SW480 (cell line): ENCODE data around the gene TRABD2B.
A peak's percentile ranks its signal among the peaks of the same experiment; 100 is the strongest.

Source experiments
- DNase-seq: peaks from one replicate; pipeline ENCODE4 v3.0.0-alpha.2; 2016; ENCODE audit warnings: low spot score

TRABD2B gene

GRCh38 chr1:47908258-47908657 is 88.9 kb downstream of the TRABD2B start:
- no peak for DNase-seq

GRCh38 chr1:47907177-47907528 is 90.0 kb downstream of the TRABD2B start:
- no peak for DNase-seq

- no peak for DNase-seq
Observed at GRCh38 chr1:47906527-47907176, 90.5 kb downstream of the TRABD2B start.

DNA sequence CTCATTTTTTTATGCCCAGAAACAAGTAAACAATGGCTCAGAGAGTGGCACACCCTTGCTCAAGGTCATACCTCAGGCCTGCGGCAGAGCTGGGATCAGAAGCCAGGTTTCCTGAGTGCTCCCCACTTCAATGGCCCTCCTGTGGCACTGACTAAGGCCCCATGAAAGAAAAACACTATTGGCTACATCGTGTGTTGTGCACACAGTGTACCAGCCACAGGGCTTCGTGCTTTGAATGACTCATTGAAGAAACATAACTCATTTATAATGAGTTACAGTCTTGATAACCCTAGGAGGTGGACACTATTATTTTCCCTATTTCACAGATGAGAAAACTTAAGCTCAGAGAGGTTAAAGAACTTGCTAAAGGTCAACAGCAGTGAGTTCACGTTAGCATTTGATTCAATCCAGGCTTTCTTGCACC is 91.2 kb downstream of the TRABD2B start:
- peak; percentile 88 for DNase-seq

DNA sequence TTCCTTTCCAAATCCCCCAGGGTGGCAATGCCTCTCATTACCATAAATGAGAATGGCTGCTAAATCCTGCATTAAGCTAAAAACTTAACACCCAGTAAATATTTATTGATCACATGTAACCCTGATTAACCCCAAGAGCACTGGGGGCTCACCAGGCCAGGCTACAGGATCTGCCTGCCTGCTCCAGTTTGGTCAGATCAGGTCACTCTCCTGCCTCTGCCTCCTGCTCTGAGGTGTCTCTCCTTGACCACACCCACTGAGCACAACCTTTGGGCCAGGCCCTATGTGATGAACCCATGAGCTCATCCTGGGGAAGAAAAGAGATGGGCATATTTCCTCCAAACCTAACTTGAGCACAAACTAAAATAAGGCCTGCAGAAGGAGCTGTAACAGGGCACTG is 93.5 kb downstream of the TRABD2B start:
- no peak for DNase-seq

GRCh38 chr1:47901001-47901575 is 96.1 kb downstream of the TRABD2B start:
- DNase-seq, result no peak

- DNase-seq, result no peak
Observed at GRCh38 chr1:47898133-47898845, 98.9 kb downstream of the TRABD2B start.

- no peak for DNase-seq
Observed at GRCh38 chr1:47895279-47896125, 101.7 kb downstream of the TRABD2B start.

DNA sequence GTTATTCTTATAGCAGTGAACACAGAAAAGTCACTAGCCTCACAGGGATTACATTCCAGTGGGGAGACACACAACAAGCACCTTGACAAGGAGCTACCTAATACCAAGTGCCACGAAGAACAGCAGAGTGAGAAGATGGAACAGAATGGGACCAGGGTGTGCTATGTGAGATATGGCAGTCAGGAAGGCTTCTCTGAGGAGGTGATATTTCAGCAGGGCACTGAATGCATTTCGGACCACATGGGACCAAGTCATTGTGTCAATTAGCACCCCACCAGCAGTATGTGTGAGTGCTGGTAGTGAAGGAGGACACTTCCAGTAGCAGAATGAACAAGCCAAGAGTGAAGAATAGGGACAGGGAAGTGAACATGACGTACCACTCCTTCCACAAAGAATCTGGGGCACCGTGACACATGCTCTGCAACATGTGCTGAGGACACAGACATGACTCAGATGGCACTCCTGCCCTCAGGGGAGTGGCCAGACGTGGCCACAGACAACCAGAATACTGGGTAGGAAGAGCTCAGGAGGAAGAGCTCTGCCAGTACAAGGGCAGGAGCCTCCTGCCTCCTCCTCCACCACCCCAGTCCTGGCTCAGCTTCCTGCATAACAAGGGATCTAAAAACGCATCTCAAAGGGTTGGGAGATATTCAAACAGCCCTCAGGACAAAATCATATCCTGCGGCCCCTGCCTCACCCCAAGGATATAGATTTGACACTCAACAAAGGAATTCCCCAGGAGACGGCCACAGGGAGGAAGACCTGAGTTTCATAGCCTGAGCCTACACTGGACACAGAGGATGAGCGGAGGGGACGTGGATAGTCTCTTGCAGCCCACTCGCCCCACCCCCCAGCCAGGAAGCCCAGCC is 102.5 kb downstream of the TRABD2B start:
- DNase-seq, result peak; percentile 81

- DNase-seq, result no peak
Observed at GRCh38 chr1:47893412-47893811, 103.8 kb downstream of the TRABD2B start.

- DNase-seq, result no peak
Observed at GRCh38 chr1:47890779-47891178, 106.4 kb downstream of the TRABD2B start.

DNA sequence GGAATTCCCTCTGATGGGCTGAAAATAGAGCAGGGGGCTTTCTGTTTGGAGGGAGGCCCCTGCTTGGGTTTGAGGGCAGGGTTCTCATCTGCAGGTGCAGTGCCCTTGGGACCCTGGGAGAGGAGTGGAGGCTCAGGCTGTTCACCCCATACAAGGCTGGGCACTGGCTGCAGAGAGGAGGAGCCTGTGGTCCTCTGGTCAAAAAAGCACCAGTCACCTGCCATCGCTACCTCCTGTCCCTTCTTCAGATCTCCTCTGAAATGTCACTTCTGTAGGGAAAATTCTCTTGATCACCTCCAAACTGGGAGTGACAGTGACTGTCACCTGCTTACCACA is 108.9 kb downstream of the TRABD2B start:
- DNase-seq, result no peak

- no peak for DNase-seq
Observed at GRCh38 chr1:47887475-47888293, 109.5 kb downstream of the TRABD2B start.

DNA sequence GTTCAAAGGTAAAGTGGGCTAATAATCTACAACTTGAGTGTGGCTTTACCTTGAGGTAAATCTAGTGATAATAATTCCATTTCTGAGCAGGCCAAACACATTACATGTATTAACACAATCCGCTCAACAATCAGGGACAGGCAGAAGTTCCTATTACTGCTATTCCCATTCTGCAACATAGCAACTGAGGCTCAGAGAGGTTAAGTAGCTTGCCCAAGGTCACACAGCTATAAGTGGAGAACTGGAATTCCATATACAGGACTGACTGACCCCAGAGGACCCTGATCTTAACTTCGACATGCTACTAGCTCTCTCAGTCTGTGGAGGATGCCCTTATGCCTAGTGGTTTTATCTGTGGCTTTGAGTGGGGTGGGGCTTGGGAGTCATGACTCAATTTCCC is 110.1 kb downstream of the TRABD2B start:
- DNase-seq, result no peak

DNA sequence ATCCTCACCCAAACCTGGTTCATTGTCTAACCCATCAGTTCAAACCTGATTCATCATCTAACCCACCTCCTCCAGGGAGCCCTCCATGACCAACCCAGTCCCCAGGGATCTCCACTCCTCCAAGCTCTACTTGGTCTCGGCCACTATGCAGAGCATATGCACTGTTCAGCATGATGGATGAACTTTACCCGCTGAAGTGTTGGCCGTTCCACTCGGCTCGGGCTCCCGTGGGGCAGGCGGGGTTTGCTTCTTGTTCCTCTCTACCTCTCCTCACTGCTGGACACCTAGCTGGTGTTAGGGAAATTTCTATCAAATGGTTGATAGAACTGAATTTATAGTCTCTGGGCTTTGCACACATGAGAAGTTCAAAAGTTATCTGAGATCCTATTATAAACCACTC is 111.0 kb downstream of the TRABD2B start:
- no peak for DNase-seq

DNA sequence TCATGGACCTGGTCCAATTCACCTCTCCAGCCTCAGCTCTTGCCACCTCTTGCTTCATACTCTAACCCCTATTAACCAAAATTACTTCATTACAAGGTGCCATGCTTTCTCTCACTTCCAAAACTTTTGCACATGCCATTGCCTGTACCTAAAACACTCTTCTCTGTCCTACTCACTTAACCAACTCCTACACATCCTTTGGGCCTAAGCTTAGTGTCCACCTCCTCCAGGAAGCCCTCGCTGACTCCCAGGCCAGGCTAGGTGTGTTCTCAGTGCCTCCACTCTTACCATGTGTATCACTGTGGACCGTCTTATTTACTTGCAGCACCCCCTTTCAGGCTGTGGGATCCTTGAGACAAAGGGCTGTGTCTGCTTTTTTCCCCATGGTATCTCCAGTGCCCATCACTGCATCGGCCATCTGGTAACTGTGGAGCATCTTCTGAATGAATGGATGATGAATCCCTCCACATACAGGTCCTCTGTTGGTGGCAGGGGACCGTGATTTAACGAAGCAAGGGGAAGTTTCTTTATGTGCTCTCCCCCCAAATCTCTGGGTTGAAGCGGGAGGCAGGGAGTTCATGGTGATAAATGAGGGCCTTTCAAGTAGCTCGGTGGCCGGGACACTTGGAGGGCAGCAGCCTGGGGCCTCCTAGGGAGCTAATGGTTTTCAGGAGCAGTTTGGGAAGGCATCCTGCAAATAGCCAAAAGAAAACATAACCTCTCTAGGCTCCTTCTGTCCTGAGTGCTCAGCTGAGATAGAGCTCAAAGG is 111.9 kb downstream of the TRABD2B start:
- DNase-seq, result no peak

- peak; percentile 10 for DNase-seq
Observed at GRCh38 chr1:47883963-47884362, 113.2 kb downstream of the TRABD2B start.

DNA sequence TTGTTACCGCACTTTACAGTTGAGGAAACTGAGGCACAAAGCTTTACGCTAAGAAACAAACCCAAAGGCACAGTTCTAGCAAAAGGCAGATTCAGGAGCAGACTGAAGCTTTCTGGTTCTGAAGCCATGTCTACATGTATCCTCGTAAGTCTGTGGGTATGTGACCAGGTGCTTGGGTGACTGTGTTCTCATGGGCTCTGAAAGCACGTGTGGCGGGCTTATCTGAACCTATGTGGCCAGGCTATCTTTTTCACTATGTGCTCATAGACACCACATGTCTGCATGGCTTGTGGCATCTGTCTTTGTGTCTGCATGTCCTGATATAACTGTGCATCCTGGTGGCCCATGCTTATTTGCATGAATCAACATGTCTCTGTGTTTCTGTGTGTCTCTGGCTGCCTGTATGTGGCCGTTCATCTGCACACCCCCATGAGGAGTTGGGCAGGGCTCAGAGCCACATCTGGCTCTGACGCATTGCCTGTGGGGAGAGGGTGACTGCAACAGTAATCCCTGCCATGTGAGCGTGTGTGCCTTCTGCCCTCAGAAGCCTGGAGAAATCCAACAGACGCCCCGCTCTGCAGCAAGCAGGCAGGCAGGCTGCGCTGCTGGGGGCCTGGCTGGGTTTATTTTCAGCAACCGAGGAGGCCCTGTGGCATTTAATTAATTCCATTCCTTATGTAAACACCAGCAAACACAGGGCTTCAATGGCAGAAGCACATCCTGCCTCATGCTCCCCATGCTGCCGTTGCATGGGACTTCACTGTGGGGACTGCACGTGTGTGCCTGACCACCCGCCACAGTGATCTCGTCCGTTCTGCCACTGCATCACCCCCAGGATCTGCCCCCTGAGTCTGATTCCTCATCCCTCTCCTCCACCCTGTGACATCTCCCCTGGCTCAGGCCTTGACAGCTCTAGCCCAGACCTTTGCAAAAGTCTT is 115.4 kb downstream of the TRABD2B start:
- no peak for DNase-seq

DNA sequence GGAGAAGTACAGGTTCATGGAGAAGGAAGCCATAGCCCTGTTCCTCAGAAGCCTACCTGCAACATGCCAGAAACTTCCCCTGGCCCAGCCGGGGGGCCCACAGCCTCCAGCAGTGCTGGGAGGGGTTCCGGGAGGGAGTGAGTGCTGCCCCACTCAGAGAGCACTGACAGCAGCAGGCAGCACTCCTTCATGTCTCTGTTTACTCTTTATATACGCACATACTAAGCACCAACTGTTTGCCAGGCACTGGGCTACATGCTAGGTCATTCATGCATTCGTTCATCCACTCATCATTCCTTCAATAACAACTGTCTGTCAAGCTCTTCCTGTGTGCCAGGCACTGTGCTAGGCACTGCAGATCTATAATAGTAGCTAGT is 120.6 kb downstream of the TRABD2B start:
- DNase-seq, result no peak
